Gastroesophageal sphincter (tissue), 4 donors: ENCODE results near the gene ADAMTS4. TPM values are rescaled to one million over a fixed set of nuclear protein-coding genes. Genes with fewer than 3 reads are reported as not detected.
A peak's percentile ranks its signal among the peaks of the same experiment; 100 is the strongest.

Experiments
- ATAC-seq: fragments of 150-250 bp; one replicate; pipeline ENCODE4 v1.9.1; 2016; ENCODE audit warnings: mild to moderate bottlenecking, moderate library complexity
- H3K27ac ChIP-seq, 4 donors: fragments of 200-600 bp; sonication (generic) in 3 of 4; 1 replicate in 3 of 4; 2 replicates in 1 of 4; pipeline ENCODE4 v1.5.1; 2016 to 2019
- H3K27me3 ChIP-seq: fragments of 200-600 bp; sonication (generic); one replicate; pipeline ENCODE4 v1.5.1; 2019
- H3K36me3 ChIP-seq, 2 donors: fragments of 200-600 bp; sonication (generic); one replicate each; pipeline ENCODE4 v1.5.1; 2019; ENCODE audit warnings: control low read depth in 1 of 2
- H3K4me1 ChIP-seq, 3 donors: fragments of 200-600 bp; sonication (generic); 1 replicate in 2 of 3; 2 replicates in 1 of 3; pipeline ENCODE4 v1.5.1; 2016 to 2019; ENCODE audit warnings: control low read depth in 2 of 3
- H3K4me3 ChIP-seq, 2 donors: fragments of 200-600 bp; sonication (generic); one replicate each; pipeline ENCODE4 v1.5.1; 2019; ENCODE audit warnings: mild to moderate bottlenecking in 1 of 2, moderate library complexity in 1 of 2
- H3K9me3 ChIP-seq, 3 donors: fragments of 200-600 bp; sonication (generic); one replicate each; pipeline ENCODE4 v1.5.1; 2017 to 2019; ENCODE audit warnings: control low read depth in 2 of 3
- EP300 ChIP-seq: sonication (generic); formaldehyde crosslinking; IDR thresholded peaks from one replicate; pipeline ENCODE4 v1.6.1; 2017; ENCODE audit warnings: antibody characterized with exemption, mild to moderate bottlenecking
- POLR2A ChIP-seq, 2 donors: fragments of 450-650 bp; IDR thresholded peaks; one replicate each; pipeline ENCODE4 v1.6.1; 2017; ENCODE audit warnings: antibody characterized with exemption in 2 of 2, mild to moderate bottlenecking in 2 of 2, moderate library complexity in 1 of 2
- POLR2AphosphoS5 ChIP-seq: sonication (generic); formaldehyde crosslinking; IDR thresholded peaks from one replicate; pipeline ENCODE4 v1.6.1; 2017; ENCODE audit warnings: antibody characterized with exemption
- WGBS, 2 donors: methylation state at CpG; one replicate each; pipeline ENCODE4 v1.1.5; 2018; ENCODE audit warnings: low coverage in 1 of 2; 5-methylcytosine and 5-hydroxymethylcytosine counted together
- total RNA-seq, 4 donors: library from RNA; depleted of rRNA; stranded (reverse); fragments of >200 nt; gene quantifications; one replicate each; pipeline ENCODE4 v1.1.0, GENCODE V29; 2016
- TF ChIP-seq, protein P1 (sequence below), 4 experiments: fragments of 200-600 bp in 2 of 4; fragments of 450-650 bp in 2 of 4; sonication (generic) in 1 of 4; IDR thresholded peaks; one replicate each; pipeline ENCODE4 v1.5.1; 2017 to 2019; ENCODE audit warnings: antibody characterized with exemption in 4 of 4, mild to moderate bottlenecking in 2 of 4, moderate library complexity in 2 of 4

ADAMTS4 gene
- total RNA-seq, 4 donors from 2014 or later: 3.7 to 60.6 (median 6.7) TPM

DNA sequence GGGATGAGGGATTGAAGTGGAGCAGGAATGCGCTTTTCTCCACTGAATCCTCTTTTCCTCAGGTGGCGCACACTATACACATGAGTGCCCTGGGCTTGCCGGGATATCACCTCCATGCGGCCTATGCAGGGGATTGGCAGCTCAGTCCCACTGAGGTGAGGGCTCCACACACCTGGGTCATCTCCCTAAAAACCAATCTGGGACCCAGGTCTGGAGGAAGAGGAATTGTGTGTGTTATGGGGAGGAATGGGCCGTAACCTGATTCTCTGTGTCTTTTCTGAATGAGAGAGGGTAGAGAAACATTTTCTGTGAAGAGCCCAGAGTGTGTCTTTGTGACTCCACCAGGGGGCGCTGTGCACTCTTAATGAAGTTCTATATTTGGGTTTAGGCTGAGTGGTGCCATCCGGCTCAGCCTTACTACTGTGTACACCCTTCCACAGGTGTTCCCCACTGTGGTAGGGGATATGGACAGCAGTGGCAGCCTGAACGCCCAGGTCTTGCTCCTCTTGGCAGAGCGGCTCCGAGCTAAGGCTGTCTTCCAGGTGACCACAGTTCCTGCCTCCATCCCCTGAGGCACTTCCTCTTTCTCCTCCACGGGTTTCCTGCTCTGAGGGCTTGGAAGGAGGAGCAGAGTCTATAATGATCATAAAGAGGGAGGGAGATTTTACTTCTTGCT lies 28.5 kb upstream of the ADAMTS4 start:
- peak; percentile 52 for ATAC-seq
- H3K27ac ChIP-seq: peak overlapping the region in 3 of 4 donors; percentile 73 to 89 (median 81)
- H3K36me3 ChIP-seq: peaks cover 0 to 32% of the 10 kb centered on the region in 2 donors
- peak overlapping the region in 1 of 2 donors; percentile 65 for H3K4me3 ChIP-seq
- TF ChIP-seq POLR2A (IDR thresholded peaks at IDR 0.05): no peak
- TF ChIP-seq, protein P1, sequence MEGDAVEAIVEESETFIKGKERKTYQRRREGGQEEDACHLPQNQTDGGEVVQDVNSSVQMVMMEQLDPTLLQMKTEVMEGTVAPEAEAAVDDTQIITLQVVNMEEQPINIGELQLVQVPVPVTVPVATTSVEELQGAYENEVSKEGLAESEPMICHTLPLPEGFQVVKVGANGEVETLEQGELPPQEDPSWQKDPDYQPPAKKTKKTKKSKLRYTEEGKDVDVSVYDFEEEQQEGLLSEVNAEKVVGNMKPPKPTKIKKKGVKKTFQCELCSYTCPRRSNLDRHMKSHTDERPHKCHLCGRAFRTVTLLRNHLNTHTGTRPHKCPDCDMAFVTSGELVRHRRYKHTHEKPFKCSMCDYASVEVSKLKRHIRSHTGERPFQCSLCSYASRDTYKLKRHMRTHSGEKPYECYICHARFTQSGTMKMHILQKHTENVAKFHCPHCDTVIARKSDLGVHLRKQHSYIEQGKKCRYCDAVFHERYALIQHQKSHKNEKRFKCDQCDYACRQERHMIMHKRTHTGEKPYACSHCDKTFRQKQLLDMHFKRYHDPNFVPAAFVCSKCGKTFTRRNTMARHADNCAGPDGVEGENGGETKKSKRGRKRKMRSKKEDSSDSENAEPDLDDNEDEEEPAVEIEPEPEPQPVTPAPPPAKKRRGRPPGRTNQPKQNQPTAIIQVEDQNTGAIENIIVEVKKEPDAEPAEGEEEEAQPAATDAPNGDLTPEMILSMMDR (IDR thresholded peaks at IDR 0.05): peak; percentile 88 to 95 (median 92)
- H3K9me3 ChIP-seq: no peaks in the 10 kb centered on the region
- peaks cover 0 to 29% (median 18%) of the 10 kb centered on the region in 3 donors for H3K4me1 ChIP-seq
- WGBS, 2 donors: 12 to 39% methylated on average over 5 to 9 of the region's 11 CpGs
- H3K27me3 ChIP-seq: no peaks in the 10 kb centered on the region

DNA sequence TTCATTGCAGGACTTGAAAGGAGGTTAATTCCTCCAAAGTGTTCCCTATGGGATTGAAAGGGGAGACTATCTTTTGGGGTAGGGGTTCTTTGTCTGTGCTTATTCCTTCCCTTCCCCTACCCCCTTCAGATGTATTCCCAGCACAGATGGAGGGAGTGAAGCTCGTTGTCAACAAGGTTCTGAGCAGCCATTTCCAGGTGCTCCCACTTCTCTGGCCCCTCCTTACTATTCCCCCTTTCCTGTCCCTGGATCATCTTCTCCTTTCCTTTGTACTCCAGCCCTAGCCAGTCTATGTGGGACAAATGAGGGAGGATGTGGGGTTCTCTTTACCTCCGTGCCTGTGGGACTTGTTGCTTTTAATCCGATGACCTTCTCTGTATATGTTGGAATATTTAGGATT lies 27.9 kb upstream of the ADAMTS4 start:
- Histone ChIP-seq H3K4me1 (peaks cover 0 to 29% (median 18%) of the 10 kb centered on the region in 3 donors), H3K9me3 (no peaks in the 10 kb centered on the region), H3K27me3 (no peaks in the 10 kb centered on the region), H3K4me3 (peak overlapping the region; percentile 65 to 72), H3K27ac (peak overlapping the region in 3 of 4 donors; percentile 73 to 89 (median 81)), H3K36me3 (peaks cover 0 to 32% of the 10 kb centered on the region in 2 donors)
- TF ChIP-seq POLR2A (IDR thresholded peaks at IDR 0.05) (no peak), POLR2AphosphoS5 (no peak), EP300 (no peak)
- TF ChIP-seq, protein P1 (IDR thresholded peaks at IDR 0.05): no peak
- WGBS, 2 donors: 24% methylated on average over 3 of the region's 3 CpGs; no CpG with 5 or more reads in 1 of the 2 donors
- ATAC-seq: no peak

DNA sequence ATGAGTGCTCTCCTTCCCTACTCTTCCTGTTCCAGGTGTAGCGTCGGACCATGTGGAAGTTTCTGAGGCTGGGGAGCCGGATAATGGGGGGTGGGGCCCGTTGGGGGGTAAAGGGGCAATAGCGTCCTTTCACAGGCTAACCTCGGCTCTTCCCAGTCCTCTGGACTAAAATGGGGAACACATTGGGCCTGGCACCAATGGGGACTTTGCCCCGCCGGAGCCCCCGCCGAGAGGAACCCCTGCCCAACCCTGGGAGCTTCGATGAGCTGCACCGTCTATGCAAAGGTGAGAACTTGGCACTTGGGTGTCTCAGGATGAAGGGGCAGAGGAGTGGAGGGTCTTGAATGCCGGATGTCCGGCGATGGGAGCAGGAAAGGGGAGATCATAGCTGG lies 27.5 kb upstream of the ADAMTS4 start:
- Histone ChIP-seq H3K9me3 (no peaks in the 10 kb centered on the region), H3K27ac (peak overlapping the region; percentile 16 to 89 (median 77)), H3K27me3 (no peaks in the 10 kb centered on the region), H3K4me3 (peak overlapping the region; percentile 65 to 72), H3K36me3 (peaks cover 0 to 32% of the 10 kb centered on the region in 2 donors), H3K4me1 (peaks cover 0 to 29% (median 18%) of the 10 kb centered on the region in 3 donors)
- WGBS, 2 donors: 0 to 20% methylated on average over 2 to 3 of the region's 15 CpGs
- ATAC-seq: no peak
- TF ChIP-seq, protein P1 (IDR thresholded peaks at IDR 0.05): no peak
- TF ChIP-seq EP300: no peak
- no peak for TF ChIP-seq POLR2A (IDR thresholded peaks at IDR 0.05)
- TF ChIP-seq POLR2AphosphoS5: no peak

DNA sequence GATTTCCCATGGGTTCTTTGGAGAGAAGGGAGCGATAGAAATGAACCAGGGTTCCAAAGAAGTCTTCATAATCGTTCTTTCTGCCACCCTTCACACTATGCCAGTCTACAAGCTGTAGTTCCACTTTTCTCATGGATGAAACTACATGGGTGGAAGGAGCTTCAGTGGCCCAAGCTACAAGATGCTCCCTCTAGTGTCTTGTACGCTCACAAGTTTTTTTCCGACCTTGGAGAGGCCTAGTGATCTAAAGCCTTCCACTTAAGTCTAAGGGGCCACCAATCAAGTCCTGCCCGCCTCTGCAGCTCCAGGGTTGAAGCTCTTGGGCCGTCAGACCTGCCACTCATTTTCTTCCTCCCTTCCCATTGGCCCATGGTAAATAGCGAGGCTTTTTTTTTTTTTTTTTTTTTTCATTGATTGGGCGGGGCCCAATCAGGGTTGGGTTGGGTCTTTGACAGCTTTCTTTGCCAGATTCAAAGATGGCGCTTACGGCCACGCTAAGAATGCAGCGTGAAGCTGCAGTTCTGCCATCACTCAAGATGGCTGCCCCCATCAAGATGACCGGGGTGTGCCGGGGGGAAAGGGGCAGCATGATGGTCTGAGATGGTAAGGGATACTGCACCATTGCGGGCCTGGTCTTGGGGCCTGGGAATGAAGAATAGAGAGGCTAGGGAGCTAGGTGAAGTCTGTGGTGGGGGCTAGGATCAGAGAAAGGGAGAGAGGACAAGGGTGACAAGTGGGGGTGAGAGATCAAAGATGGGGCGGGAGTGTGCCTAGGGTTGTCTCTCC lies 26.9 kb upstream of the ADAMTS4 start, which contains the start of gene TOMM40L:
Gene TOMM40L, plus strand, starts transcription at position 527 of the 786 bp plus-strand sequence. CDS start 430 bp downstream, outside the sequence.
- WGBS, 2 donors: 9 to 11% methylated on average over 5 to 14 of the region's 16 CpGs
- Histone ChIP-seq H3K9me3 (no peaks in the 10 kb centered on the region), H3K4me3 (peak within 1 kb of the TSS; percentile 65 to 72), H3K27me3 (no peaks in the 10 kb centered on the region), H3K27ac (peak within 1 kb of the TSS; percentile 22 to 89 (median 77)), H3K36me3 (peaks cover 0 to 30% of the 10 kb centered on the region in 2 donors), H3K4me1 (peaks cover 0 to 29% (median 18%) of the 10 kb centered on the region in 3 donors)
- ATAC-seq: peak; percentile 98
- TF ChIP-seq EP300: no peak
- TF ChIP-seq, protein P1 (IDR thresholded peaks at IDR 0.05): peak in 3 of 4 experiments; percentile 55 to 71 (median 66)
- peak; percentile 47 for TF ChIP-seq POLR2AphosphoS5
